Measurements from ENCODE around the gene BANP.
"Not testable (repeated sequence)": the region's sequence is repeated elsewhere in the genome, so short reads cannot be mapped to it uniquely, and the experiment has no call there.

BANP gene

GRCh38 chr16:87926246-87927194, 24.7 kb upstream of the BANP start:
- DNase-seq (ENCODE audit: low read depth in 3 of 3): no peak

- DNase-seq (ENCODE audit: low read depth in 3 of 3): no peak
These were observed 24.1 kb upstream of the BANP start for GRCh38 chr16:87927195-87927562.

GRCh38 chr16:87929986-87930385, 21.2 kb upstream of the BANP start:
- DNase-seq (ENCODE audit: low read depth in 3 of 3): no peak

- DNase-seq (ENCODE audit: low read depth in 3 of 3): no peak
These were observed 20.8 kb upstream of the BANP start for GRCh38 chr16:87930456-87930855.

GRCh38 chr16:87931504-87931903, 19.7 kb upstream of the BANP start:
- DNase-seq (ENCODE audit: low read depth in 3 of 3): no peak

- DNase-seq (ENCODE audit: low read depth in 3 of 3): not testable (repeated sequence)
These were observed 18.6 kb upstream of the BANP start for GRCh38 chr16:87932475-87933139.

GRCh38 chr16:87933140-87933495, 18.1 kb upstream of the BANP start:
- no peak for DNase-seq (ENCODE audit: low read depth in 3 of 3)

- not testable (repeated sequence) for DNase-seq (ENCODE audit: low read depth in 3 of 3)
These were observed 16.3 kb upstream of the BANP start for GRCh38 chr16:87934752-87935425.

- DNase-seq (ENCODE audit: low read depth in 3 of 3): not testable (repeated sequence)
These were observed 15.2 kb upstream of the BANP start for GRCh38 chr16:87936016-87936374.

- DNase-seq (ENCODE audit: low read depth in 3 of 3): no peak
These were observed 14.6 kb upstream of the BANP start, which contains the start of gene CA5A for GRCh38 chr16:87936375-87937230. Gene CA5A, minus strand, starts transcription at chr16:87936529. Its CDS starts 79 bp downstream, at chr16:87936450.

DNA sequence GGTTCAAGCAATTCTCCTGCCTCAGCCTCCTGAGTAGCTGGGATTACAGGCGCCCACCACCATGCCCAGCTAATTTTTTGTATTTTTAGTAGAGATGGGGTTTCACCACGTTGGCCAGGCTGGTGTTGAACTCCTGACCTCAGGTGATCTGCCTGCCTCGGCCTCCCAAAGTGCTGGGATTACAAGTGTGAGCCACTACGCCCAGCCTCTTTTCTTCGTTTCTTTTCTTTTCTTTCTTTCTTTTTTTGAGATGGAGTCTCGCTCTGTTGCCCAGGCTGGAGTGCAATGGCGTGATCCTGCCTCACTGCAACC, 14.0 kb upstream of the BANP start:
- not testable (repeated sequence) for DNase-seq (ENCODE audit: low read depth in 3 of 3)

GRCh38 chr16:87938412-87938949, 12.8 kb upstream of the BANP start:
- DNase-seq (ENCODE audit: low read depth in 3 of 3): no peak

- DNase-seq (ENCODE audit: low read depth in 3 of 3): no peak
These were observed 11.4 kb upstream of the BANP start for GRCh38 chr16:87939562-87940423.

GRCh38 chr16:87942680-87943079, 8.6 kb upstream of the BANP start:
- DNase-seq (ENCODE audit: low read depth in 3 of 3): no peak

GRCh38 chr16:87945351-87946042, 5.7 kb upstream of the BANP start:
- DNase-seq (ENCODE audit: low read depth in 3 of 3): no peak

DNA sequence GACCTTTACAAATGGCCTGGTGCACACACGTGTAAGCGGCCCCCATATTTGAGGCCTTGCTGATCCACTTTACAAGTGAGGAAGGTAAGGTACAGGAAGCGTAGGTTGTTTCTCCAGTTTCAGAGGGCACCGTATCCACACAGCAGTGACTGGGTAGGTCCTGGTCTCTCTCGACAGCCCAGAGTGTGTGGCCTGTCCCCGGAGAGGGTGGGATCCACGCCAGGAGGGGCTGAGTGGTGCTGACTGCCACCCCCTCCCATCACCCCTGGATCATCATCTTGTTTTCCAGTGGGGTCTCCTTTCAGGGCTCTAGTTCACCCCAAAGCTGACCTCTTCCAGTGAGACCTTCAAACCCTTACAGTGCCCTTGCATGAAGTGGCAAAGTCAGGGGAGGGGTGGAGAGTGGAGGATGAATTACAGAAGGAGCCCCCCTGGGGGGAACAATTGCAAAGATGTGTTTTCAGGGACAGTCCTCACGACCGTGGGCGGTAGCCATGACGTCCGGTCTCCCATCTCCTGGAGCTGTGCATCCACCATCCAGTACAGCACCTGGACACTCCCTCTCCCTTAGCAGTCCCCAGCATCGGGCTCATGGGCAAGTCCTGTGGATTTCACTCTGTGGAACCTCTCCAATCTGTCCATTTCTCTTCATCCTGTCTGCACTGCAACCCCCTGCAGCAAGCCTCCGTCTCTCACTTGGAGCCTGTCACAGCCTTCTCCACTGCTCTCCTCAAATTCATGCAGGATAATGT, 4.5 kb upstream of the BANP start:
- no peak for DNase-seq (ENCODE audit: low read depth in 3 of 3)

- DNase-seq (ENCODE audit: low read depth in 3 of 3): no peak
These were observed 3.7 kb upstream of the BANP start for GRCh38 chr16:87947356-87948118.

DNA sequence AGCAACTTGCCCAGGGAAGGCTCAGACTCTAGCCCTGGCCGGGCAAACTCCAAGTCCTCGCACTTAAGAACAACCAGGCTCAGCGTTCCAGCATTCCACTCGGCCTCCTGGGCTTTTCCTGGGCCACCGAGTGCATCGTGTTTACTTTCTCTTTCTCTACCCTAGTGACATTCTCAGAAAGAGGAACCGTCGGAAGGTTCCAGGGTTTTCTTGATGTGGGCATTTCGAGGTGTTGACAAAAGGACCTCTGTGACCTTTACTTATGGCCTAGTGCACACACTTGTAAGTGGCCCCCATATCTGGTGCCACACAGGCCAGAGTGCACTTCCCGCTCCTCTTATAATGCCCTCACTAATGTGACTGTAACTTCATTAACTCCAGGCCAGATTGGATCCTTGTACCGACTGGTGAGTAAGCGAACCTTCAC, 3.1 kb upstream of the BANP start:
- DNase-seq (ENCODE audit: low read depth in 3 of 3): no peak

- no peak for DNase-seq (ENCODE audit: low read depth in 3 of 3)
These were observed 2.5 kb upstream of the BANP start for GRCh38 chr16:87948735-87949070.

Data from stimulated activated CD4-positive, alpha-beta T cell treated with anti-CD3 and anti-CD28 coated beads, TNF-alpha, amount 100 ng/mL, for 48 hours (primary cell).